CD4-positive, alpha-beta T cell treated with Interferon gamma for 1 hour (primary cell): ENCODE measurements around the gene ST6GALNAC2.
"Not testable (repeated sequence)": the region's sequence is repeated elsewhere in the genome, so short reads cannot be mapped to it uniquely, and the experiment has no call there.

Source experiments
- DNase-seq: peaks from one replicate; pipeline ENCODE4 v3.0.0-alpha.2; 2020

Gene ST6GALNAC2

GRCh38 chr17:76585649-76586593 is at the start of gene ST6GALNAC2:
Gene ST6GALNAC2, minus strand, starts transcription at chr17:76585860. Its CDS starts 52 bp downstream, at chr17:76585808.
- peak; percentile 40 for DNase-seq

- no peak for DNase-seq
These were observed 49.4 kb upstream of the ST6GALNAC2 start for GRCh38 chr17:76635039-76635438.

- DNase-seq: no peak
These were observed 48.1 kb upstream of the ST6GALNAC2 start for GRCh38 chr17:76633628-76634328.

- no peak for DNase-seq
These were observed 46.3 kb upstream of the ST6GALNAC2 start for GRCh38 chr17:76631821-76632565.

- no peak for DNase-seq
These were observed 44.5 kb upstream of the ST6GALNAC2 start for GRCh38 chr17:76630151-76630550.

GRCh38 chr17:76627510-76627909 is 41.9 kb upstream of the ST6GALNAC2 start:
- DNase-seq: no peak

GRCh38 chr17:76626442-76626841 is 40.8 kb upstream of the ST6GALNAC2 start:
- no peak for DNase-seq

GRCh38 chr17:76625496-76625895 is 39.8 kb upstream of the ST6GALNAC2 start:
- DNase-seq: no peak

GRCh38 chr17:76623271-76624146 is 37.8 kb upstream of the ST6GALNAC2 start:
- DNase-seq: peak; percentile 69

GRCh38 chr17:76617838-76618237 is 32.2 kb upstream of the ST6GALNAC2 start:
- DNase-seq: no peak

- DNase-seq: no peak
These were observed 29.4 kb upstream of the ST6GALNAC2 start for GRCh38 chr17:76614912-76615617.

- DNase-seq: not testable (repeated sequence)
These were observed 28.6 kb upstream of the ST6GALNAC2 start for GRCh38 chr17:76614064-76614759.

- DNase-seq: no peak
These were observed 27.6 kb upstream of the ST6GALNAC2 start for GRCh38 chr17:76612977-76613851.

GRCh38 chr17:76612465-76612864 is 26.8 kb upstream of the ST6GALNAC2 start:
- no peak for DNase-seq

- no peak for DNase-seq
These were observed 26.1 kb upstream of the ST6GALNAC2 start for GRCh38 chr17:76611758-76612157.

GRCh38 chr17:76611080-76611749 is 25.6 kb upstream of the ST6GALNAC2 start:
- DNase-seq: not testable (repeated sequence)

- DNase-seq: not testable (repeated sequence)
These were observed 21.0 kb upstream of the ST6GALNAC2 start for GRCh38 chr17:76606685-76607084.

GRCh38 chr17:76601065-76601464 is 15.4 kb upstream of the ST6GALNAC2 start:
- no peak for DNase-seq
